Measurements from ENCODE around the gene NPTN. TPM values are rescaled to one million over a fixed set of nuclear protein-coding genes. Genes with fewer than 3 reads are reported as not detected.
A peak's percentile ranks its signal among the peaks of the same experiment; 100 is the strongest.
"Not testable (repeated sequence)": the region's sequence is repeated elsewhere in the genome, so short reads cannot be mapped to it uniquely, and the experiment has no call there.

Gene NPTN
- total RNA-seq, 4 donors from 2014 or later: 261 to 338 (median 333) TPM

GRCh38 chr15:73560501-73561117 is 72.6 kb downstream of the NPTN start:
- peak; percentile 30 to 55 (median 40) for TF ChIP-seq CTCF (IDR thresholded peaks at IDR 0.05)
- TF ChIP-seq POLR2A (IDR thresholded peaks at IDR 0.05): no peak
- no peak for TF ChIP-seq EP300 (IDR thresholded peaks at IDR 0.05)
- no peak for TF ChIP-seq POLR2AphosphoS5 (IDR thresholded peaks at IDR 0.05)
- Histone ChIP-seq H3K27me3 (no peaks in the 10 kb centered on the region), H3K4me1 (peaks cover 0 to 30% (median 0%) of the 10 kb centered on the region in 3 donors), H3K27ac (peak overlapping the region in 1 of 4 donors; percentile 39), H3K9me3 (no peaks in the 10 kb centered on the region), H3K36me3 (peaks cover 9 to 94% of the 10 kb centered on the region in 2 donors), H3K4me3 (no peak overlapping the region)
- 16 to 38% methylated on average over 2 of the region's 2 CpGs for WGBS, 2 donors (ENCODE audit: low coverage in 1 of 2)
- no peak for ATAC-seq

GRCh38 chr15:73558529-73558928 is 74.7 kb downstream of the NPTN start:
- Histone ChIP-seq H3K9me3 (no peaks in the 10 kb centered on the region), H3K4me1 (peaks cover 0 to 11% (median 0%) of the 10 kb centered on the region in 3 donors), H3K36me3 (peaks cover 9 to 92% of the 10 kb centered on the region in 2 donors), H3K4me3 (no peak overlapping the region), H3K27me3 (no peaks in the 10 kb centered on the region), H3K27ac (no peak overlapping the region)
- 71% methylated on average over 1 of the region's 1 CpG for WGBS, 2 donors (ENCODE audit: low coverage in 1 of 2)
- no peak for TF ChIP-seq POLR2A (IDR thresholded peaks at IDR 0.05)
- TF ChIP-seq EP300 (IDR thresholded peaks at IDR 0.05): no peak
- no peak for TF ChIP-seq CTCF (IDR thresholded peaks at IDR 0.05)
- no peak for ATAC-seq

GRCh38 chr15:73555080-73555479 is 78.1 kb downstream of the NPTN start:
- Histone ChIP-seq H3K4me1 (no peaks in the 10 kb centered on the region), H3K27me3 (no peaks in the 10 kb centered on the region), H3K4me3 (no peak overlapping the region), H3K36me3 (peaks cover 9 to 58% of the 10 kb centered on the region in 2 donors), H3K9me3 (no peaks in the 10 kb centered on the region), H3K27ac (no peak overlapping the region)
- TF ChIP-seq POLR2AphosphoS5 (IDR thresholded peaks at IDR 0.05) (no peak), POLR2A (IDR thresholded peaks at IDR 0.05) (no peak), EP300 (IDR thresholded peaks at IDR 0.05) (no peak), CTCF (IDR thresholded peaks at IDR 0.05) (no peak)
- ATAC-seq: no peak
- WGBS, 2 donors (ENCODE audit: low coverage in 1 of 2): 82 to 83% methylated on average over 2 of the region's 4 CpGs

GRCh38 chr15:73550190-73550589 is 83.0 kb downstream of the NPTN start:
- no peaks in the 10 kb centered on the region for H3K27me3 ChIP-seq
- H3K4me1 ChIP-seq: no peaks in the 10 kb centered on the region
- no peak for ATAC-seq
- peaks cover 0 to 10% of the 10 kb centered on the region in 2 donors for H3K36me3 ChIP-seq
- no peaks in the 10 kb centered on the region for H3K9me3 ChIP-seq
- TF ChIP-seq POLR2A (IDR thresholded peaks at IDR 0.05): no peak
- no peak for TF ChIP-seq CTCF (IDR thresholded peaks at IDR 0.05)
- no peak for TF ChIP-seq EP300 (IDR thresholded peaks at IDR 0.05)
- no peak for TF ChIP-seq POLR2AphosphoS5 (IDR thresholded peaks at IDR 0.05)
- H3K27ac ChIP-seq: no peak overlapping the region
- no peak overlapping the region for H3K4me3 ChIP-seq

- not testable (repeated sequence) for H3K9me3 ChIP-seq, H3K27me3 ChIP-seq, ATAC-seq, H3K4me1 ChIP-seq, H3K36me3 ChIP-seq, H3K27ac ChIP-seq, H3K4me3 ChIP-seq
- WGBS, 2 donors (ENCODE audit: low coverage in 1 of 2): 88 to 89% methylated on average over 3 of the region's 3 CpGs
These were observed 84.3 kb downstream of the NPTN start for GRCh38 chr15:73548925-73549324.
